HFF-Myc (cell line): Measurements from ENCODE around the gene NLGN1.

Source experiments
- DNase-seq: peaks from one replicate; pipeline ENCODE4 v3.0.0-alpha.2; 2011; ENCODE audit warnings: low read depth; ENCODE audit errors: extremely low read depth
- H3K4me3 ChIP-seq: replicated peaks from 2 replicates; pipeline ENCODE4 v1.5.1; 2011; ENCODE audit warnings: low read depth, mild to moderate bottlenecking, control low read depth, low read length
- CTCF ChIP-seq: IDR thresholded peaks from 2 replicates; pipeline ENCODE4 v1.5.1; 2012; ENCODE audit warnings: mild to moderate bottlenecking, low read depth, low read length, control low read depth; ENCODE audit errors: missing control alignments

Gene NLGN1

DNA sequence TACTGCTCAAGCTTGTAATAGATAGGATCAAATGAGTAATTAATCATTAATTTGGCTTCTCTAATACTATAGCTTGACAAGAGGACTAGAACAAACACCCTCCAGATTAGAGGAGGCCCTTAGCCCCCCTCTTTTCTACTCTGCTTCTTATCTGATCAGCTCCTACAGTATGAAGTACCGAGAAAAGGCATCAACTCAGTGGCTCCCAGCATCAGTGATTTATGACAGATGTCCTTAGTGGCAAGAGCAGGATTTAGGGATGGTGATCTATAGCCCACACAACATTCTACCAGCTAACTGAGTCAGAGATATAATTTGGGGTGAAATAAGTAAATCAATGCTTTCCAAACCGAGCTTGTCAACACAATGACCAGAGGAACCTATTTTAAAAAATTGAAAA is 541.1 kb downstream of the NLGN1 start:
- DNase-seq, result no peak
- no peak for TF ChIP-seq CTCF
- H3K4me3 ChIP-seq, result no peak overlapping the region

GRCh38 chr3:173939331-173939730 is 541.8 kb downstream of the NLGN1 start:
- H3K4me3 ChIP-seq, result no peak overlapping the region
- DNase-seq, result no peak
- no peak for TF ChIP-seq CTCF

DNA sequence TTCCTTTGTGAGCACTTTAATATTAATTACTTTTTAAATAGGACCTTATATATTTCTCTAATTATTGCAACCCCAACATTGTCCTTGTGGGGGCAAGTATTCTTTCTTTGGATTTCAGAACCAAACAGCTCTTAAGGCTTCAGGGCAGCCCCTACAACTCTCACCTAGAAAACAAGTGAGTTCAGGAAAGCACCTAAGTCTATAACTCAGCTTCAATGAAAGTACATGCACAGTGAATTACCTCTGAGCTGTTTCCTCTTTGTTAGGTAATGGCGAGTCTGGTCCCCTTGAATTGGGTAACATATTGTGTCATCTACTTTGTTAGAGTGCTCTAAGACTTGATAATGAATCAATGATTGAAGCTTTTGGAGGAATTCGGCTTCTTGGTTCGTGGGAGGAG is 545.7 kb downstream of the NLGN1 start:
- DNase-seq, result no peak
- TF ChIP-seq CTCF, result no peak
- no peak overlapping the region for H3K4me3 ChIP-seq

GRCh38 chr3:173945170-173945569 is 547.6 kb downstream of the NLGN1 start:
- DNase-seq, result no peak

DNA sequence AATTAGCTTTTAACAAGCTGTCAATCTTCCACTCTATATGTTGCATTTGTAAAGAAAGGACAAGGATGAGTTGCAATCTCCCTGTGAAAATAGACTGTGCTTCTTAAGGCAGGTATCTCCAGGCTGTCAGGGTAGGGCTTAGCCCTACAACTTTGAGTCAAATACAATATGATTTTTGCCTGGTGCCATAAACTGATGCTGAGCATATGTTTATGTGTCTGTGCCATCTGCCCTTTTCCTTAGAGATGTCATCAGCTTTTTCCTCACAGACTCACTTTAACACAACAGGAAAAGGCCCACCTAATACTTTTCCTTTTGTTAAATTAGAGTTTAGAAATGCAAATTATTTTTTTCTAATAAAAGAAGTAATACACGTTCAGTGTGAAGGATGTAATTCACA is 548.3 kb downstream of the NLGN1 start:
- no peak overlapping the region for H3K4me3 ChIP-seq
- no peak for TF ChIP-seq CTCF
- no peak for DNase-seq

More at GRCh38 chr3:173945170-173945569, 547.6 kb downstream of the NLGN1 start:
- no peak for TF ChIP-seq CTCF
- H3K4me3 ChIP-seq, result no peak overlapping the region

- DNase-seq, result no peak
- no peak for TF ChIP-seq CTCF
- no peak overlapping the region for H3K4me3 ChIP-seq
Observed at GRCh38 chr3:173954647-173955046, 557.1 kb downstream of the NLGN1 start.

- no peak for TF ChIP-seq CTCF
- DNase-seq, result no peak
Observed at GRCh38 chr3:173957646-173958045, 560.1 kb downstream of the NLGN1 start.

More at GRCh38 chr3:173957646-173958045, 560.1 kb downstream of the NLGN1 start:
- no peak overlapping the region for H3K4me3 ChIP-seq
